ENCODE results near the gene ANO8.
A peak's percentile ranks its signal among the peaks of the same experiment; 100 is the strongest.

Gene ANO8

DNA sequence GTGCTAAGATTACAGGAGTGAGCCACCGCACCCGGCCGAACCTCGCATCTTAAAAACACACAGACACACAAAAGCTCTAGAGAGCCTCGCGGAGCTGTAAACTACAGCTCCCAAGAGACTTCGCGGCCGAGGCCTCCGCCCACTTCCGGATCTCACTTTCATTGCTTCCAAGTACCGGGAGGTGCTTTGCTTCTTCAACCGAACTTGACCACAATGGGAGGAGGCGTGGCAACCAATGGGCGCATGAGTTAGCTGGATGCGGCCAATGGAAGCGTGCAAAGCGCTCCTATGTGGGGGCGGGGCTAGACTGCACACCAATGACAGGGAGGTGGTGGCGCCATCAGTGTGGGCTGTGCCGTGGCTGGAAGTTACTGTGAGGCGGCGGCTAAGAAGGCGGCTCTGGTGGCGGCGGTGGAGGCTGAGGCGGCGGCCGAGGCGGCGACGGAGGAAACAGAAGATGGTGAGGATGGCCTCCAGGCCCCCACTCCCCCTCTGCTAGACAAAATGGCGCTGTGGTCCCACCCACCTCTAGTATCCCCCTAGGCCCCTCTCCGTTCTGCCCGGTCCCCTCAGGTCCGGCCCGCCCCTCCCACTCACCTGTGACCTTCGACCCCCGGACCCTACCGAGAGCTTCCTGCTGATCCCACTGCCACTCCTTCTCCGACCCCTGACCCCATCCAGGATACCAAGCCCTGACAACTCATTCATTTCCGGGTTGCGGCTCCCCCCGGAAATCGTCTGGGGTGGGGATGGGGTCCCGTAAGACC, 25.3 kb downstream of the ANO8 start, which contains the start of gene DDA1:
Gene DDA1, plus strand, starts transcription at position 366 of the 767 bp plus-strand sequence. Its CDS starts 92 bp downstream, at position 458.
- peaks cover 17% of the 10 kb centered on the region for H3K79me1 ChIP-seq (ENCODE audit: low read depth, low read length)
- peaks cover 17 to 32% of the 10 kb centered on the region in 2 donors for H3K36me3 ChIP-seq (replicated peaks in 1 of 2; ENCODE audit: control insufficient read depth in 2 of 2, insufficient read depth in 2 of 2, low read length in 2 of 2)
- peak within 1 kb of the TSS; percentile 80 for H3K27ac ChIP-seq (replicated peaks; ENCODE audit: low read length)
- H3K23ac ChIP-seq (ENCODE audit: low read depth, low read length, poor library complexity): peak within 1 kb of the TSS; percentile 45
- H3K14ac ChIP-seq (ENCODE audit: low read length): no peak within 1 kb of the TSS
- peak within 1 kb of the TSS; percentile 84 for H2AFZ ChIP-seq (ENCODE audit: low read length)
- DNase-seq (ENCODE audit: low spot score): peak; percentile 99
- no peak within 1 kb of the TSS for H2BK12ac ChIP-seq (ENCODE audit: low read length)
- H4K8ac ChIP-seq (ENCODE audit: low read depth, low read length): no peak within 1 kb of the TSS
- H3K9me3 ChIP-seq (replicated peaks in 1 of 2; ENCODE audit: control insufficient read depth in 2 of 2, insufficient read depth in 1 of 2, low read depth in 1 of 2, low read length in 2 of 2): no peaks in the 10 kb centered on the region
- H2AK5ac ChIP-seq (ENCODE audit: low read depth, low read length): no peak within 1 kb of the TSS
- H2BK5ac ChIP-seq (ENCODE audit: low read length): peak within 1 kb of the TSS; percentile 55
- H3K9ac ChIP-seq (ENCODE audit: low read depth, low read length, poor library complexity): peak within 1 kb of the TSS; percentile 89
- no CpG with 5 or more reads among the region's 46 CpGs for whole genome bisulfite sequencing, 2 donors (ENCODE audit: extremely low coverage in 2 of 2, insufficient read length in 2 of 2, insufficient replicate concordance in 1 of 2)
- H3K4me1 ChIP-seq (ENCODE audit: control insufficient read depth in 2 of 2, insufficient read depth in 1 of 2, low read depth in 1 of 2, low read length in 2 of 2): peaks cover 6% of the 10 kb centered on the region in 2 donors
- no peak within 1 kb of the TSS for H2BK120ac ChIP-seq (ENCODE audit: low read depth, low read length)
- H3K4me2 ChIP-seq (ENCODE audit: insufficient read depth, low read length, poor library complexity, severe bottlenecking): peak within 1 kb of the TSS; percentile 82
- H2BK15ac ChIP-seq (ENCODE audit: low read length): no peak within 1 kb of the TSS
- no peak within 1 kb of the TSS for H3K4ac ChIP-seq (ENCODE audit: low read length)
- H3K27me3 ChIP-seq (ENCODE audit: control insufficient read depth in 3 of 3, insufficient read depth in 3 of 3, low read depth in 1 of 3, low read length in 3 of 3): no peaks in the 10 kb centered on the region
- H3K18ac ChIP-seq (ENCODE audit: low read length): peak within 1 kb of the TSS; percentile 93
- no peak within 1 kb of the TSS for H4K91ac ChIP-seq (ENCODE audit: low read depth, low read length, poor library complexity)
- H3K4me3 ChIP-seq (ENCODE audit: low read length in 2 of 2): peak within 1 kb of the TSS; percentile 78 to 96

GRCh38 chr19:17307876-17308377, 26.7 kb downstream of the ANO8 start:
- Histone ChIP-seq H2BK12ac (ENCODE audit: low read length) (no peak overlapping the region), H2AFZ (ENCODE audit: low read length) (no peak overlapping the region), H4K8ac (ENCODE audit: low read depth, low read length) (no peak overlapping the region), H3K4ac (ENCODE audit: low read length) (no peak overlapping the region), H3K36me3 (replicated peaks in 1 of 2; ENCODE audit: control insufficient read depth in 2 of 2, insufficient read depth in 2 of 2, low read length in 2 of 2) (peaks cover 6 to 17% of the 10 kb centered on the region in 2 donors), H2BK120ac (ENCODE audit: low read depth, low read length) (no peak overlapping the region), H3K79me1 (ENCODE audit: low read depth, low read length) (peaks cover 15% of the 10 kb centered on the region), H3K9me3 (replicated peaks in 1 of 2; ENCODE audit: control insufficient read depth in 2 of 2, insufficient read depth in 1 of 2, low read depth in 1 of 2, low read length in 2 of 2) (no peaks in the 10 kb centered on the region), H3K23ac (ENCODE audit: low read depth, low read length, poor library complexity) (no peak overlapping the region), H2AK5ac (ENCODE audit: low read depth, low read length) (no peak overlapping the region), H3K9ac (ENCODE audit: low read depth, low read length, poor library complexity) (no peak overlapping the region), H2BK15ac (ENCODE audit: low read length) (no peak overlapping the region), H2BK5ac (ENCODE audit: low read length) (no peak overlapping the region), H3K4me3 (ENCODE audit: low read length in 2 of 2) (no peak overlapping the region), H3K18ac (ENCODE audit: low read length) (no peak overlapping the region), H3K27ac (replicated peaks; ENCODE audit: low read length) (no peak overlapping the region), H3K4me1 (ENCODE audit: control insufficient read depth in 2 of 2, insufficient read depth in 1 of 2, low read depth in 1 of 2, low read length in 2 of 2) (peaks cover 8 to 11% of the 10 kb centered on the region in 2 donors), H3K4me2 (ENCODE audit: insufficient read depth, low read length, poor library complexity, severe bottlenecking) (no peak overlapping the region), H3K27me3 (ENCODE audit: control insufficient read depth in 3 of 3, insufficient read depth in 3 of 3, low read depth in 1 of 3, low read length in 3 of 3) (no peaks in the 10 kb centered on the region), H3K14ac (ENCODE audit: low read length) (no peak overlapping the region), H4K91ac (ENCODE audit: low read depth, low read length, poor library complexity) (no peak overlapping the region)
- no CpG with 5 or more reads among the region's 8 CpGs for WGBS, 2 donors (ENCODE audit: extremely low coverage in 2 of 2, insufficient read length in 2 of 2, insufficient replicate concordance in 1 of 2)
- no peak for DNase-seq (ENCODE audit: low spot score)

GRCh38 chr19:17306285-17306714, 28.4 kb downstream of the ANO8 start:
- Histone ChIP-seq H3K27ac (replicated peaks; ENCODE audit: low read length) (peak overlapping the region; percentile 86), H3K79me1 (ENCODE audit: low read depth, low read length) (peaks cover 8% of the 10 kb centered on the region), H3K9me3 (replicated peaks in 1 of 2; ENCODE audit: control insufficient read depth in 2 of 2, insufficient read depth in 1 of 2, low read depth in 1 of 2, low read length in 2 of 2) (no peaks in the 10 kb centered on the region), H3K4me3 (ENCODE audit: low read length in 2 of 2) (peak overlapping the region; percentile 75 to 85), H2AK5ac (ENCODE audit: low read depth, low read length) (peak overlapping the region; percentile 71), H3K14ac (ENCODE audit: low read length) (no peak overlapping the region), H3K4me1 (ENCODE audit: control insufficient read depth in 2 of 2, insufficient read depth in 1 of 2, low read depth in 1 of 2, low read length in 2 of 2) (peaks cover 16 to 18% of the 10 kb centered on the region in 2 donors), H3K36me3 (replicated peaks in 1 of 2; ENCODE audit: control insufficient read depth in 2 of 2, insufficient read depth in 2 of 2, low read length in 2 of 2) (peaks cover 2 to 8% of the 10 kb centered on the region in 2 donors), H4K8ac (ENCODE audit: low read depth, low read length) (no peak overlapping the region), H2BK5ac (ENCODE audit: low read length) (peak overlapping the region; percentile 32), H4K91ac (ENCODE audit: low read depth, low read length, poor library complexity) (no peak overlapping the region), H3K18ac (ENCODE audit: low read length) (peak overlapping the region; percentile 98), H2BK120ac (ENCODE audit: low read depth, low read length) (no peak overlapping the region), H3K27me3 (ENCODE audit: control insufficient read depth in 3 of 3, insufficient read depth in 3 of 3, low read depth in 1 of 3, low read length in 3 of 3) (no peaks in the 10 kb centered on the region), H3K9ac (ENCODE audit: low read depth, low read length, poor library complexity) (peak overlapping the region; percentile 89), H3K4me2 (ENCODE audit: insufficient read depth, low read length, poor library complexity, severe bottlenecking) (peak overlapping the region; percentile 94), H2BK15ac (ENCODE audit: low read length) (peak overlapping the region; percentile 62), H3K4ac (ENCODE audit: low read length) (peak overlapping the region; percentile 38), H2BK12ac (ENCODE audit: low read length) (no peak overlapping the region), H3K23ac (ENCODE audit: low read depth, low read length, poor library complexity) (peak overlapping the region; percentile 77), H2AFZ (ENCODE audit: low read length) (peak overlapping the region; percentile 93)
- no peak for DNase-seq (ENCODE audit: low spot score)
- no CpG with 5 or more reads among the region's 28 CpGs for WGBS, 2 donors (ENCODE audit: extremely low coverage in 2 of 2, insufficient read length in 2 of 2, insufficient replicate concordance in 1 of 2)
